Posterior vena cava (tissue), 2 donors: ENCODE data around the gene JAG2. TPM values are rescaled to one million over a fixed set of nuclear protein-coding genes. Genes with fewer than 3 reads are reported as not detected.

Experiments used
- microRNA-seq, 2 donors: library from miRNA; unstranded; fragments of <30 nt; microRNA quantifications; one replicate each; pipeline ENCODE4 v1.2.0, GENCODE V29; 2020 to 2021; ENCODE audit warnings: borderline microRNAs expressed in 2 of 2
- total RNA-seq, 2 donors: library from RNA; stranded (reverse); fragmentation: NEBNext Ultra II Directional; extraction: Animal tissue kit (Norgen Biotek cat#: 25700); gene quantifications; one replicate each; pipeline ENCODE4 v1.2.1, GENCODE V29; 2021
- donor health status: DM: yes; HTN: yes; CAD: no.
- donor health status: DM: yes; HTN: yes; CAD: no.

Gene JAG2
- total RNA-seq, 2 donors from 2014 or later: 13.0 to 17.3 TPM

Small RNAs within 50 kb of the gene (microRNA-seq; reads per million reads assigned to microRNA genes)
- gene MIR6765: 0 reads per million in 2 donors

Other genes starting within 250 kb of the JAG2 start
- under 1 TPM in 1 of 2 donors, not detected in 1; 0.24 TPM for gene PLD4, start 243.9 kb downstream of the JAG2 start, total RNA-seq
- gene AHNAK2, start 190.4 kb downstream of the JAG2 start, total RNA-seq: 100 to 1,000 TPM; 242 to 274 TPM
- 1 to 10 TPM; 4.7 to 5.6 TPM for gene CLBA1, start 183.0 kb downstream of the JAG2 start, total RNA-seq
- 1 to 10 TPM; 4.3 to 4.8 TPM for gene CDCA4, start 147.7 kb downstream of the JAG2 start, total RNA-seq
- 1 to 10 TPM; 1.8 to 3.1 TPM for gene GPR132, start 103.3 kb downstream of the JAG2 start, total RNA-seq
- 10 to 100 TPM; 12.7 to 15.9 TPM for gene NUDT14, start 12.5 kb upstream of the JAG2 start, total RNA-seq
- 10 to 100 TPM; 38.4 to 42.4 TPM for gene BTBD6, start 79.8 kb upstream of the JAG2 start, total RNA-seq
- 10 to 100 TPM; 18.8 to 19.4 TPM for gene BRF1, start 132.2 kb upstream of the JAG2 start, total RNA-seq
- gene PACS2, start 146.0 kb upstream of the JAG2 start, total RNA-seq: 10 to 100 TPM; 61.3 to 69.4 TPM
- gene TEX22, start 229.8 kb upstream of the JAG2 start, total RNA-seq: under 1 TPM; 0.23 to 0.71 TPM